Neural crest cell (in vitro differentiated cells): Measurements from ENCODE around the gene RASA3. TPM values are rescaled to one million over a fixed set of nuclear protein-coding genes. Genes with fewer than 3 reads are reported as not detected.

Source experiments
- DNase-seq: peaks from one replicate; pipeline ENCODE4 v3.0.0; 2021; ENCODE audit warnings: low read depth, mixed read lengths, low spot score
- H3K27ac Mint-ChIP-seq: one replicate; pipeline ENCODE4 v1.8.0; 2021; ENCODE audit warnings: mild to moderate bottlenecking, mixed read lengths; ENCODE audit not compliant: unreplicated experiment
- H3K27me3 Mint-ChIP-seq: 2 replicates; pipeline ENCODE4 v1.8.0; 2021; ENCODE audit warnings: low read depth, mild to moderate bottlenecking, mixed read lengths
- H3K36me3 Mint-ChIP-seq: 2 replicates; pipeline ENCODE4 v1.8.0; 2021; ENCODE audit warnings: low read depth, mild to moderate bottlenecking, mixed read lengths
- H3K4me1 Mint-ChIP-seq: 2 replicates; pipeline ENCODE4 v1.8.0; 2021; ENCODE audit warnings: mixed read lengths
- H3K4me3 Mint-ChIP-seq: one replicate; pipeline ENCODE4 v1.8.0; 2021; ENCODE audit warnings: mild to moderate bottlenecking, mixed read lengths
- H3K9me3 Mint-ChIP-seq: 2 replicates; pipeline ENCODE4 v1.8.0; 2021; ENCODE audit warnings: mixed read lengths
- total RNA-seq: library from RNA; stranded (reverse); gene quantifications from 2 replicates; pipeline ENCODE4 v1.2.1, GENCODE V29; 2021
- TF ChIP-seq, protein P1 (sequence below): fragments of 200-600 bp; sonication (generic); conservative IDR thresholded peaks from 2 replicates; pipeline ENCODE4 v1.5.0; 2021; ENCODE audit warnings: antibody characterized with exemption, mild to moderate bottlenecking

The RASA3 gene
- total RNA-seq, 1 donor from 2014 or later: 29.5 TPM

- no peak for DNase-seq
- Mint-ChIP-seq H3K27me3 (no peaks in the 10 kb centered on the region), H3K4me3 (no peak overlapping the region), H3K36me3 (no peaks in the 10 kb centered on the region), H3K27ac (no peak overlapping the region), H3K4me1 (peaks cover 5% of the 10 kb centered on the region), H3K9me3 (no peaks in the 10 kb centered on the region)
- TF ChIP-seq, protein P1, sequence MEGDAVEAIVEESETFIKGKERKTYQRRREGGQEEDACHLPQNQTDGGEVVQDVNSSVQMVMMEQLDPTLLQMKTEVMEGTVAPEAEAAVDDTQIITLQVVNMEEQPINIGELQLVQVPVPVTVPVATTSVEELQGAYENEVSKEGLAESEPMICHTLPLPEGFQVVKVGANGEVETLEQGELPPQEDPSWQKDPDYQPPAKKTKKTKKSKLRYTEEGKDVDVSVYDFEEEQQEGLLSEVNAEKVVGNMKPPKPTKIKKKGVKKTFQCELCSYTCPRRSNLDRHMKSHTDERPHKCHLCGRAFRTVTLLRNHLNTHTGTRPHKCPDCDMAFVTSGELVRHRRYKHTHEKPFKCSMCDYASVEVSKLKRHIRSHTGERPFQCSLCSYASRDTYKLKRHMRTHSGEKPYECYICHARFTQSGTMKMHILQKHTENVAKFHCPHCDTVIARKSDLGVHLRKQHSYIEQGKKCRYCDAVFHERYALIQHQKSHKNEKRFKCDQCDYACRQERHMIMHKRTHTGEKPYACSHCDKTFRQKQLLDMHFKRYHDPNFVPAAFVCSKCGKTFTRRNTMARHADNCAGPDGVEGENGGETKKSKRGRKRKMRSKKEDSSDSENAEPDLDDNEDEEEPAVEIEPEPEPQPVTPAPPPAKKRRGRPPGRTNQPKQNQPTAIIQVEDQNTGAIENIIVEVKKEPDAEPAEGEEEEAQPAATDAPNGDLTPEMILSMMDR: no peak
Observed at GRCh38 chr13:113945857-113946408, 186.5 kb downstream of the RASA3 start.

GRCh38 chr13:113943821-113944565 lies 188.4 kb downstream of the RASA3 start:
- Mint-ChIP-seq H3K36me3 (no peaks in the 10 kb centered on the region), H3K4me3 (no peak overlapping the region), H3K27ac (no peak overlapping the region), H3K27me3 (no peaks in the 10 kb centered on the region), H3K4me1 (peaks cover 5% of the 10 kb centered on the region), H3K9me3 (no peaks in the 10 kb centered on the region)
- no peak for DNase-seq
- TF ChIP-seq, protein P1: no peak

- Mint-ChIP-seq H3K4me1 (peaks cover 16% of the 10 kb centered on the region), H3K36me3 (no peaks in the 10 kb centered on the region), H3K4me3 (no peak overlapping the region), H3K27me3 (no peaks in the 10 kb centered on the region), H3K9me3 (no peaks in the 10 kb centered on the region), H3K27ac (no peak overlapping the region)
- DNase-seq: no peak
- TF ChIP-seq, protein P1: no peak
Observed at GRCh38 chr13:113942591-113943103, 189.8 kb downstream of the RASA3 start.

- Mint-ChIP-seq H3K9me3 (no peaks in the 10 kb centered on the region), H3K4me3 (no peak overlapping the region), H3K27ac (no peak overlapping the region), H3K4me1 (peaks cover 23% of the 10 kb centered on the region), H3K36me3 (no peaks in the 10 kb centered on the region), H3K27me3 (no peaks in the 10 kb centered on the region)
- TF ChIP-seq, protein P1: no peak
- DNase-seq: no peak
Observed at GRCh38 chr13:113941571-113942191, 190.7 kb downstream of the RASA3 start.

DNA sequence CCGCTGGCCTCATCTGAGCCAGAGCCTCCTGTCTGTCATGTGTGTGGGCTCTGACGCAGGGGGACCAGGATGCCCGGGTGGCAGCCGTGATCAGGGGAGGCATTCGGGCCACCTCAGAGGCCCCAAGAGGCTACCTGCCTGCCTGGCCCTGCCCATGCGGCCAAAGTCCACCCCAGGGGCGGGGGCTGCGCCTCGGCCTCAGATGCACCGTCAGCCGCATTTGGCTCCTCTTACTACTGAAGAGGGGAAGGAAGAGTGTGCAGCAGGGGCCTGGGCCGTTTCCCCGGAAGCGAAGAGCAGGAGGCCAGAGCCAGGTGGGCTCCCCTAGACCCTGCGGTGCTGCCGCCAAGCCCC lies 192.5 kb downstream of the RASA3 start:
- no peak overlapping the region for H3K27ac Mint-ChIP-seq
- H3K36me3 Mint-ChIP-seq: no peaks in the 10 kb centered on the region
- peaks cover 40% of the 10 kb centered on the region for H3K4me1 Mint-ChIP-seq
- TF ChIP-seq, protein P1: no peak
- no peak overlapping the region for H3K4me3 Mint-ChIP-seq
- H3K9me3 Mint-ChIP-seq: no peaks in the 10 kb centered on the region
- H3K27me3 Mint-ChIP-seq: no peaks in the 10 kb centered on the region
- no peak for DNase-seq
